SH-SY5Y (cell line): ENCODE results near the gene ADAM10.

ENCODE experiments used
- GATA2 ChIP-seq: IDR thresholded peaks from 2 replicates; pipeline ENCODE4 v1.6.1; 2011; ENCODE audit warnings: mild to moderate bottlenecking, low read depth, low read length
- GATA3 ChIP-seq: IDR thresholded peaks from 2 replicates; pipeline ENCODE4 v1.6.1; 2011; ENCODE audit warnings: low read depth, mild to moderate bottlenecking, low read length, moderate library complexity

DNA sequence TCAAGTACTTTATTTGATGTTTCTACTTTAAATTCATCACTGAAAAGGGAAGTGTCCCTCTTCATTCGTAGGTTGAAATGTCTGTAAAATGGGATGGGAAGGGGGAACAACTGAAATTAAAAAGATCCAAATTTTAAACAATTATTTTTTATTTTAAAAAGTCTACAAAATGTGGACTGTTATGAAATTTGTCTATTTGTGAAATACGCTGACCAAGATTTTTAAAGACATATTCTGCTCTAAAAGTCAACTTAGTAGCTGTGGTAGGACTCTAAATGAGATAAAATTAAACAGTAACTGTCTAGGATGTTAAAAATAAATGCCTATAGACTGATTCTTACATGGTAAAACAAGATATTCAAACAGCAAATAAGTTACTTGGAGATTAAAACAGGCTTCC, 67.3 kb downstream of the ADAM10 start:
- no peak for TF ChIP-seq GATA2
- TF ChIP-seq GATA3 = no peak
